NCI-H69 (cell line): Measurements from ENCODE around the gene PIGW.
"Not testable (repeated sequence)": the region's sequence is repeated elsewhere in the genome, so short reads cannot be mapped to it uniquely, and the experiment has no call there.

Experiments used
- DNase-seq: peaks from one replicate; lab custom pipeline; 2025; lab: John Stamatoyannopoulos, UW

Gene PIGW

DNA sequence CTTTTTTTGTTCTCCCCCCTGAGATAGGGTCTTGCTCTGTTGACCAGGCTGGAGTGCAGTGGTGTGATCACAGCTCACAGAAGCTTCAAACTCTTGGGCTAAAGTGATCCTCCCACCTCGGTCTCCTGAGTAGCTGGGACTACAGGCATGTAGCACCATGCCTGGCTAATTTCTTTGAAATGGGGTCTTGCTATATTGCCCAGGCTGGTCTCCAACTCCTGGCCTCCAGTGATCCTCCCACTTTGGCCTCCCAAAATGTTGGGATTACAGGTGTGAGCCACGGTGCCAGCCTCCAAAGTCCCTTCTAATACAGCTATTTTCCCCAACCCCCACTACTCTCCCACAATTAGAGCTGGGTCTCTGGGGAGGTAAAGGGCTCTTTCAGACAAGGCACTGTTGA, 26.3 kb upstream of the PIGW start:
- DNase-seq, result not testable (repeated sequence)

- no peak for DNase-seq
These were observed 25.4 kb upstream of the PIGW start for GRCh38 chr17:36509272-36509985.

DNA sequence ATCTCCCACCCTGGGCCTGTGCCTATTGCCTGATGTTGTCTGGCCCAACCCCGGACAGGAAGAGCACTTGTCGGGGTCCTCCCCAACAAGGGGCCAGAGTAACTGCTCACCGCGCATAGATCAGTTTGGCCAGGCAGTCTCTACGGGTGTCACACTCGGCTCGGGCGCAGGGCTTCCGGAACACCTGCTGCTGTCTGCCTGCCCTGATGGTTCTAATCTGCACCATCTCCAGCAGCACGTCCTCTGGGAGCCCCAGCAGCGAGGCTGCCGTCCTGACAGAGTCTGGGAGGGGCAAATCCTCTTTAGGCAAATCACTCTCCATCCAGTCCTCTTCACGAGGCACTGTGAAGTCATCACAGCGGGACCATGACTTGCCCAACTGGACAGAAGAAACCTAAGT, 24.2 kb upstream of the PIGW start:
- no peak for DNase-seq

GRCh38 chr17:36511216-36511615, 23.6 kb upstream of the PIGW start:
- no peak for DNase-seq

DNA sequence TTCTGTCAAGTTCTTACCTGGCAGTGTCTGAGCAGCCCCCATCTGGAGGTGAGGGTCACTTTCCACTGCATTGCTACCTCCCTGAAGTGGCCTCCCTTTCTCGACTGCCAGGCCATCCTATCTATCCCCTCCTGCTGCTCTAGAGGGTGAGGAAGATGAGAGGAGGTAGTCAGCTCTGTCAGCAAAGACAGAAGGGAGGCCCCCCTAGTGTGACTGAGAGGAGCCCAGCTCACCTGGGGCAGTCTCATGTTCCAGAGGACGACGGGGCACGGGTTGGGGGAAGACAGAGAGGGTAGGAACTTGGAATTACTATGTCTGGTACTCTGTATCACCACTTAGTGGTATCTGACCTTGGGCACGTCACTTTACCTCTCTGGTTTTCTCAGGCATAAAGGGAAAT, 22.1 kb upstream of the PIGW start:
- DNase-seq, result no peak

GRCh38 chr17:36514856-36515255, 19.9 kb upstream of the PIGW start:
- no peak for DNase-seq

GRCh38 chr17:36515837-36516236, 18.9 kb upstream of the PIGW start:
- DNase-seq, result no peak

- no peak for DNase-seq
These were observed 11.7 kb upstream of the PIGW start for GRCh38 chr17:36523113-36523512.

DNA sequence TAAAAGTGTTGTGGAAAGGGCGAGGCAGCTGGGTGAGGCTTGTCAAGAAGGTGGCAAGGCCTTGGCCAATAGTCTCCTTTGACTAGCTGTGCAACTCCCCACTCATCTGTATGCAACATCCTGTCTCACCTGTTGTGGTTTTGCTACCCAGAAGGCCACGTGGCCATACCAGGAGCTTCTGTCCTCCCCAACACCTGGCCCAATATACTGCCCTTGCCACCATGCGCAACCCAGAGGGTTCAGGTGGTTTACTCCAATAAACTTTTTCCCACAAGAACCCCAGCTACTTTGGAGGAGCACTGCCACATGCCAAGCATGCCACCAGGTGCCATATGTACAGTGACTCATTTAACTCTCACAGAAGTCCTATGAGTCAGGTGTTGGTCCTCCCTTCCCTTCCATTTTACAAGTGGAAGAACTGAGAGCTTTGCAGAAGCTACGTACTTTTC, 10.3 kb upstream of the PIGW start:
- DNase-seq, result no peak

DNA sequence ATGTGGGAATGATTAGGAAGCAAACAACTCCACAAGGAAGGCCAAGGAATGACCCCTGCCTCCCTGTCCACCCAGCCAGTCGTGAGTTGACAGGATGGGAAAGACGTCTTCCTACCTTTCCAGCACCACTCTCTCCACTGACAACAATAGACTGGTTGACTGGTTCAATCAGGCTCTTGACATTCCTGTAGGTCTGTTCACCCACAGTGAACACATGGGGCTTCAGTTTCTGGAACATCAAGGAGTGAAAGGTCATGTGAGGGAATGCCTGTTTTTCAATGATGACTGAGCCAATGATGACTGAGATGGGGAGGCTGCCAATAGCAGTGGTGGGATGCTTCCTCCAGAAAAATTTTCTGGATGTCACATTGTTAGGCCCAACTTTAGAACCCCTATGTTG, 9.7 kb upstream of the PIGW start:
- no peak for DNase-seq

DNA sequence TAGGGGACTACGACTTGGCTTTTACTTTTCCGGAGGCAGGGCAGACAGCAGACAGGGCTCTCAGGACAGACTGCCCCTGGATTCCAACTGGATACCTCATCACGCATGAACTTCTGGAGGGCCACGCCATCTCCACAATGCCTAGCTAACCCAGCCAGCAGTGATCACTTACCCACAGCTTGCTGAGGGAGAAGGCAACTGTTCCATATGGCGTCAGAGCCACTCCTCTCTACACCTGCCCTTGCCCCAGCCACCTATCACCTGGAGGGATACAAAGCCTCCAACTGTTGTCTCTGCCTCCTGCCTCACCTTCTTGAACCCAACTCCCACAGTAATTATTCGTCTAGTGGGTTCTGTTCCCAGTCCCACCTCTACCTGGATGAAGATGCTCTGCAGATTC, 8.9 kb upstream of the PIGW start:
- no peak for DNase-seq

- no peak for DNase-seq
These were observed 7.1 kb upstream of the PIGW start for GRCh38 chr17:36527621-36528250.

DNA sequence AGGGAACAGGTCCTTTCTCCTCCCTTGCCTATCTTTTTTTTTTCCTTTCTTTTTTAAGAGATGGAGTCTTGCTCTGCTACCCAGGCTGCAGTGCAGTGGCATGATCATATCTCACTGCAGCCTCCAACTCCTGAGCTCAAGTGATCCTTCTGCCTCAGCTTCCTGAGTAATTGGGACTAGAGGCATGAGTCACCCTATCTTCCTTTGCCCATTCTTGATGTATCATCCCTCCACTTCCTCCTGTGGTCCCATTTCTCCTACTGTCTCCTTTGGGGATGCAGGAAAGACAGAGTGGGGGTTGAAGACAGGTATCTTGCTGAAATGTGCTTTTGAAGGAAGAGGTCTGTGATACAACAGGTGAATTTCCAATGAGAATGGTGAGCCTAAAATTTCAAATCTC, 5.7 kb upstream of the PIGW start:
- DNase-seq, result no peak

DNA sequence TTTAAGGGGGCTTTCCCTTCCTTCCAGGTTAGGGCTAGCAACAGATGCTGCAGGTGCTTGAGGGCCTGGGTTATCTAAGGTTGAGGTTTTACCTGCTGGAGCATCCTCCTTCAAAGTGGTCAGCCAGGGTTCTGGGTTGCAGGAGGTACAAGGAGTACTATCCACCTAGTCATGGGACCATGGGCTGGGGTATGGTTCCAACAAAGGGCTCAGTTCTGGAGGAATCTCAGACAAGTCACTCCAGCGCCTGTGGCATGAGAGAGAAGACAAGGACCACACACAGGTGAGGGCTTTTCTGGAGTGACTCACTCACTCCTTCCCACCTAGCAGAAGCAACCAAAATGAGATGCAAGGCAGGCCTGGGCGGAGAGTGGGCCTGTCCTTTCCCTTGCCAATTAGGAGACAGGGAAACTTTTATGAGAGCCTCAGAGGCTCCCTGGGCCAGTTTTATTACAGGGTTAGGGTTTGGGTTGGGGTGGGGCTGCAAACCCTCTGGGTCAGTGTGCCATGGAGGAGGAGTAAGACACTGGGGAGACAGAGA, 2.3 kb upstream of the PIGW start:
- DNase-seq, result no peak

GRCh38 chr17:36533935-36534839, 600 bp upstream of the PIGW start:
- peak; percentile 91 for DNase-seq

DNA sequence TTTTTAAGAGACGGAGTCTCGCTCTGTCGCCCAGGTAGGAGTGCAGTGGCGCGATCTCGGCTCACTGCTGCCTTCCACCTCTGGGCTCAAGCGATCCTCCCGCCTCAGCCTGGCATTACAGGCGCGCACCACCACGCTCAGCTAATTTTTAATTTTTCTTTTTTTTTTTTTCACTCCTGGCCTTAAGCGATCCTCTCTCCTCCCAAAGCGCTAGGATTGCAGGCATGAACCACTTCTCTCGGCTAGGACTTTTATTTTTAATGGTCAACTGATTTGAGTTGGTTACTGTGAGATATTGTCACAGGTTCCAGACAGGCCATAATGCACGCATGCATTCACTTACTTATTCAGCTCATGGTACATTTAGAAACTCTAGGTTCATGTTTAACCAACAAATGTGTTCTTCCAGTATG, 888 bp downstream of the PIGW start:
- DNase-seq, result no peak

DNA sequence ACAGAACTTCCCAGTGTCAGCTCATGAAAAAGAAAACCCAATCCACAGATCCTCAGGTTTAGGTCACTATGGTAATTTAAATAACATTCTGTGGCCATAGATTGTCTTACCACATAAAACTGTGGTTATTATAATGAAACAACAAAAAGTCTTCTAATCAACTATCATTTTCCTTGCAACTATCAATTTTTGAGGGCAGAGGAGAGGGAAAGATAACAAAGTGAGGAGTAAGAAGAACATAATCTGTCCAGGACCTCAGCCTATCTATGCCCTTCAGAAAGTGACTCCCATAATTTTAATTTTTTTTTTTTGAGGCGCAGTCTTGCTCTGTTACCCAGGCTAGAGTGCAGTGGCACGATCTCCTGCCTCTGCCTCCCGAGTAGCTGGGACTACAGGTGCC, 5.9 kb downstream of the PIGW start:
- DNase-seq, result no peak

- DNase-seq, result no peak
These were observed 8.0 kb downstream of the PIGW start for GRCh38 chr17:36542755-36543154.

- peak; percentile 73 for DNase-seq
These were observed 9.2 kb downstream of the PIGW start for GRCh38 chr17:36544044-36544306.

DNA sequence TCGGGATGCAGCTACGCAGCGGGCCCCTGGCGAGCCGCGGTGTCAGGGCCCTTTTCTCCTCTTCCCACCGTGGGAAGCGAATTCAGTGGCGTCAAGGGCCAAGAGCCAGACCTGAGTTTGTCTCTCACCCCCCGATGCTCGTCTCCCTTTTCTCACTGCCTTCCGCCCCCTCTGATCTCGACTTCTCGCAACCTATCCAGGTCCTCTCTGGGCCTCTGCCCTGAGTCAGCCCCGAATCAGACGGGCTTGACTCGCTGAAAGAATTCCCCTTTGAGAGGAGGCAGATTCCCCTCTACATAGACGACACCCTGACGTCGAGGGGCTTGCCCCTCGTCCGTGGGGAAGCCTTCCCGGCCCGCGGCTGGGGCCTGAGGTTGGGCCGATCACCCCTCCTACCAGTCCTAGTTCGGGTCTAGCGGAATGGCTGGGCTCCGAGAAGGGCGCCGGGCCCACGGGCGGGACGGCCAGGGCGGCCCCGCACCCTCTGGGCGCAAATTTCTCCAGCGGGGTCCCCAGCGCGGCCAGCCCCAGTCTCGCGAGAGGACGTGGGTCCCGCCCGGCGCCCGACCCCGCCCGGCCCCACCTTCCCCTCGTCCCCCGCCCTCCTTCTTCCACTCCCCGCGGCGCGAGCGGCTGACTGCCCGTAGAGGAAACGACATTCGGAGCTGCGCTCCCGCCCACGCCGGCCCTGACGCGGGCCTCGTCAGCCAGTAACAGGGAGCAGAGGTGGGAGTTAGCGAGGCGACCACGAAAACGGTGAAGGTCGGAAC, 9.7 kb downstream of the PIGW start, which contains the start of gene GGNBP2:
GGNBP2 (plus strand) TSS at position 613 of the 770 bp plus-strand sequence. CDS start 806 bp downstream, outside the sequence.
- peak; percentile 98 for DNase-seq

- no peak for DNase-seq
These were observed 10.3 kb downstream of the PIGW start for GRCh38 chr17:36545077-36545464.
